HepG2 (cell line): ENCODE measurements around the gene TAF1D. TPM values are rescaled to one million over a fixed set of nuclear protein-coding genes. Genes with fewer than 3 reads are reported as not detected.

Source experiments
- EP300 ChIP-seq, 3 experiments: sonication (generic) in 1 of 3; formaldehyde crosslinking in 1 of 3; IDR thresholded peaks; 2 replicates each; pipeline versions ENCODE4 v1.5.1 to v1.6.1; 2011 to 2020; ENCODE audit warnings: low read depth in 2 of 3, low read length in 2 of 3, borderline replicate concordance in 1 of 3, improper control_type of control experiment in 1 of 3, mild to moderate bottlenecking in 1 of 3, missing genetic modification reagents in 1 of 3, moderate library complexity in 1 of 3
- GATAD2A ChIP-seq: IDR thresholded peaks from 2 replicates; pipeline ENCODE4 v1.6.1; 2016
- GZF1 ChIP-seq: sonication (generic); formaldehyde crosslinking; IDR thresholded peaks from 2 replicates; pipeline ENCODE4 v1.5.1; 2020; ENCODE audit warnings: mild to moderate bottlenecking, missing genetic modification reagents
- HOXA9 ChIP-seq: sonication (generic); formaldehyde crosslinking; IDR thresholded peaks from 2 replicates; pipeline ENCODE4 v1.8.1; 2022; ENCODE audit warnings: missing genetic modification reagents, mild to moderate bottlenecking, moderate library complexity, borderline replicate concordance
- IKZF4 ChIP-seq: sonication (generic); formaldehyde crosslinking; IDR thresholded peaks from 2 replicates; pipeline ENCODE4 v1.5.1; 2020; ENCODE audit warnings: borderline replicate concordance, mild to moderate bottlenecking, low read depth, missing genetic modification reagents; ENCODE audit errors: not compliant biosample characterization
- KDM3A ChIP-seq: IDR thresholded peaks from 2 replicates; pipeline ENCODE4 v1.6.1; 2018; ENCODE audit warnings: low read depth, missing compliant biosample characterization
- KLF15 ChIP-seq: sonication (generic); formaldehyde crosslinking; IDR thresholded peaks from 2 replicates; pipeline ENCODE4 v1.8.1; 2023; ENCODE audit warnings: borderline replicate concordance, mild to moderate bottlenecking, inconsistent platforms, missing genetic modification reagents, mixed read lengths
- MAFK ChIP-seq, 2 experiments: IDR thresholded peaks in 1 of 2; conservative IDR thresholded peaks in 1 of 2; 2 replicates each; pipeline ENCODE4 v1.6.1; 2011; ENCODE audit warnings: improper control_type of control experiment in 2 of 2, low read length in 2 of 2
- MXD3 ChIP-seq: IDR thresholded peaks from 2 replicates; pipeline ENCODE4 v1.6.1; 2016; ENCODE audit warnings: mild to moderate bottlenecking, missing biosample characterization, missing genetic modification reagents
- POLR2A ChIP-seq, 2 experiments: IDR thresholded peaks; 2 replicates each; pipeline ENCODE4 v1.6.1; 2011; ENCODE audit warnings: low read depth in 2 of 2, low read length in 2 of 2, mild to moderate bottlenecking in 1 of 2, moderate library complexity in 1 of 2; ENCODE audit not compliant: insufficient read depth in 1 of 2
- ZBTB40 ChIP-seq, 2 experiments: fragments of 450-650 bp in 1 of 2; sonication (generic) in 1 of 2; formaldehyde crosslinking in 1 of 2; IDR thresholded peaks; 2 replicates each; pipeline versions ENCODE4 v1.6.1 to v1.8.0; 2016 to 2022; ENCODE audit warnings: antibody characterized with exemption in 1 of 2, mild to moderate bottlenecking in 1 of 2, missing genetic modification reagents in 1 of 2
- ZNF337 ChIP-seq: sonication (generic); formaldehyde crosslinking; IDR thresholded peaks from 2 replicates; pipeline ENCODE4 v1.5.1; 2020; ENCODE audit warnings: missing genetic modification reagents, low read depth, mild to moderate bottlenecking, borderline replicate concordance
- ZNF574 ChIP-seq: sonication (generic); formaldehyde crosslinking; IDR thresholded peaks from 2 replicates; pipeline ENCODE4 v1.4.0; 2020; ENCODE audit warnings: missing genetic modification reagents
- polyA plus RNA-seq, 8 experiments: library from polyadenylated mRNA; depleted of rRNA in 3 of 8; stranded (reverse) in 7 of 8; unstranded in 1 of 8; fragments of >200 nt; fragmentation: Illumina TruSeq in 4 of 8; extraction: Trizol in 4 of 8; gene quantifications; 2 replicates each; pipeline versions ENCODE4 v1.2.1 to v1.2.3, GENCODE V29; 2011 to 2016; ENCODE audit warnings: low read depth in 4 of 8, missing spikeins in 1 of 8, mixed read lengths in 1 of 8; ENCODE audit not compliant: insufficient read depth in 1 of 8
- total RNA-seq, 5 experiments: library from RNA; depleted of rRNA; stranded (reverse); fragments of >200 nt; fragmentation: Illumina TruSeq; extraction: Trizol; gene quantifications; 2 replicates each; pipeline ENCODE4 v1.2.3, GENCODE V29; 2016; ENCODE audit warnings: low read depth in 1 of 5
- TF ChIP-seq, protein P1 (sequence below): IDR thresholded peaks from 2 replicates; pipeline ENCODE4 v1.6.1; 2016; ENCODE audit warnings: missing compliant biosample characterization, missing genetic modification reagents, borderline replicate concordance
- TF ChIP-seq, protein P2 (sequence below): sonication (generic); formaldehyde crosslinking; IDR thresholded peaks from 2 replicates; pipeline ENCODE4 v1.8.1; 2023; ENCODE audit warnings: mild to moderate bottlenecking, missing genetic modification reagents, borderline replicate concordance

The TAF1D gene
- total and polyA plus RNA-seq, 2 of the 13 experiments (the other 11 are each of a cell fraction or from before 2014, with no cell fraction given) = 132 to 207 TPM

DNA sequence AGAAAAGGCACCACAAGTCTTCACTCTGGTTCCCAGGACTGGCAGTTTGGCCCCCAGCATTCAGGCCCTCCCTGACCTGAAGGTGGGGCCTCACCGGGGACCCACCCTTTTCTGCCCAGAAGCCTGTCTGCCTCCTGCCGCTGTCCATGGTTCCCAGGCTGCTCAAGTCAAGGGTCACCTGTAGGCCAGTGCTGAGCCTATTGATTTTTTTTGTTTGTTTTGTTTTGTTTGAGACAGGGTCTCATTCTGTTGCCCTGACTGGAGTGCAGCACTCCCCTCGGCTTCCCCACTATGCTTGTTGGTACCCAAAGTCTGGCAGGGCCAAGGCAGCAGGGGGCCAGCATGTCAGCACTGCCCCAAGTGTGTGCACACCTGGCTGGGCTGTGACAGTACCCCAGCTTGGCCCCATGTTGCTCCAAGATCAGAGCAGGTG, 31.8 kb upstream of the TAF1D start (continued):
- peak; percentile 72 for TF ChIP-seq ZNF574
- no peak for TF ChIP-seq ZBTB40 (IDR thresholded peaks at IDR 0.05)
- TF ChIP-seq ZBTB40 (CRISPR knock-in tag; IDR thresholded peaks at IDR 0.05) = 0 out of 2 replicates have a peak, but pooled peaks have one; percentile 60
- no peak for TF ChIP-seq POLR2A (IDR thresholded peaks at IDR 0.05; ENCODE audit: insufficient read depth in 1 of 2, low read depth in 2 of 2, low read length in 2 of 2)
- TF ChIP-seq MXD3 = peak; percentile 80; the same call in 1 of the 2 replicates
- TF ChIP-seq IKZF4 (CRISPR knock-in tag) = no peak
- TF ChIP-seq HOXA9 = no peak
- TF ChIP-seq, protein P1, sequence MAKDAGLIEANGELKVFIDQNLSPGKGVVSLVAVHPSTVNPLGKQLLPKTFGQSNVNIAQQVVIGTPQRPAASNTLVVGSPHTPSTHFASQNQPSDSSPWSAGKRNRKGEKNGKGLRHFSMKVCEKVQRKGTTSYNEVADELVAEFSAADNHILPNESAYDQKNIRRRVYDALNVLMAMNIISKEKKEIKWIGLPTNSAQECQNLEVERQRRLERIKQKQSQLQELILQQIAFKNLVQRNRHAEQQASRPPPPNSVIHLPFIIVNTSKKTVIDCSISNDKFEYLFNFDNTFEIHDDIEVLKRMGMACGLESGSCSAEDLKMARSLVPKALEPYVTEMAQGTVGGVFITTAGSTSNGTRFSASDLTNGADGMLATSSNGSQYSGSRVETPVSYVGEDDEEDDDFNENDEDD = no peak
- TF ChIP-seq ZNF337 (CRISPR knock-in tag) = no peak
- no peak for TF ChIP-seq KLF15 (CRISPR knock-in tag)
- 0 out of 2 replicates have a peak, but pooled peaks have one; percentile 54 for TF ChIP-seq KDM3A (CRISPR knock-in tag)
- TF ChIP-seq EP300 (IDR thresholded peaks at IDR 0.05; ENCODE audit: low read depth in 2 of 2, low read length in 2 of 2) = peak in 1 of 2 experiments; percentile 11; a peak in 1 of 4 replicates
- TF ChIP-seq EP300 (CRISPR knock-in tag; IDR thresholded peaks at IDR 0.05; ENCODE audit: borderline replicate concordance) = no peak
- no peak for TF ChIP-seq MAFK (conservative IDR thresholded peaks at IDR 0.05 in 1 of 2, IDR thresholded peaks at IDR 0.05 in 1 of 2; ENCODE audit: low read length in 2 of 2)
- TF ChIP-seq GZF1 (CRISPR knock-in tag) = no peak
- TF ChIP-seq, protein P2, sequence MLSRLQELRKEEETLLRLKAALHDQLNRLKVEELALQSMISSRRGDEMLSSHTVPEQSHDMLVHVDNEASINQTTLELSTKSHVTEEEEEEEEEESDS (CRISPR knock-in tag) = no peak
- TF ChIP-seq GATAD2A (CRISPR knock-in tag) = peak; percentile 89
